HCT116 (cell line): ENCODE measurements around the gene FIZ1. TPM values are rescaled to one million over a fixed set of nuclear protein-coding genes. Genes with fewer than 3 reads are reported as not detected.

Experiments
- ATAC-seq: fragments of 200-7000 bp; cut with Tn5 transposase; 2 replicates; pipeline ENCODE4 v1.9.1; 2020; ENCODE audit warnings: mild to moderate bottlenecking, moderate library complexity
- BruUV-seq: library from RNA; stranded (reverse); fragments of 400-500 nt; replicated peaks from 2 replicates; lab custom pipeline; 2021; lab: Mats Ljungman, UMichigan
- CTCF ChIA-PET: fragments of 300-600 bp; sonication (Branson Sonifier 250); formaldehyde crosslinking; loops from one replicate; lab custom pipeline; 2021; ENCODE audit warnings: antibody characterized with exemption; lab: Charles Lee
- POLR2A ChIA-PET: fragments of 300-600, 350-600 bp; sonication (Branson Sonifier 250); formaldehyde crosslinking; loops from one replicate; lab custom pipeline; 2021; ENCODE audit warnings: antibody characterized with exemption; lab: Charles Lee
- RAD21 ChIA-PET, 2 experiments: fragments of 300-600 bp; sonication (Branson Sonifier 250); formaldehyde crosslinking; loops; one replicate each; lab custom pipeline; 2023; ENCODE audit warnings: low total read pairs in 2 of 2; ENCODE audit not compliant: uncharacterized antibody in 2 of 2, unreplicated experiment in 2 of 2, low non-redundant PET in 1 of 2; lab: Charles Lee
- DNase-seq: peaks from one replicate; pipeline ENCODE4 v3.0.0-alpha.2; 2010; ENCODE audit warnings: low read depth, low spot score
- H2AFZ ChIP-seq: fragments of 200-600 bp; shearing (Covaris generic), sonication (generic); 2 replicates; pipeline ENCODE4 v1.6.1; 2017; ENCODE audit warnings: low read depth, mixed run types, mixed read lengths, antibody characterized with exemption, low read length; ENCODE audit not compliant: poor library complexity, severe bottlenecking
- H3K27ac ChIP-seq: 2 replicates; pipeline ENCODE4 v1.5.1; 2012; ENCODE audit warnings: low read depth, low read length
- H3K27me3 ChIP-seq: fragments of 200-600 bp; sonication (generic); 2 replicates; pipeline ENCODE4 v1.6.1; 2016; ENCODE audit warnings: mixed run types, low read length, mixed read lengths; ENCODE audit not compliant: insufficient read depth
- H3K36me3 ChIP-seq, 2 experiments: fragments of 200-500 bp in 1 of 2; fragments of 200-600 bp in 1 of 2; sonication (Bioruptor generic) in 1 of 2; sonication (generic) in 1 of 2; 2 replicates each; pipeline versions ENCODE4 v1.5.1 to v1.6.1; 2014 to 2016; ENCODE audit warnings: low read length in 2 of 2, inconsistent platforms in 1 of 2, mixed read lengths in 1 of 2, mixed run types in 1 of 2; ENCODE audit not compliant: insufficient read depth in 2 of 2, control insufficient read depth in 1 of 2
- H3K4me1 ChIP-seq, 2 experiments: fragments of 200-600 bp in 1 of 2; sonication (generic) in 1 of 2; 2 replicates each; pipeline versions ENCODE4 v1.5.1 to v1.6.1; 2012 to 2017; ENCODE audit warnings: low read length in 2 of 2, inconsistent platforms in 1 of 2, mild to moderate bottlenecking in 1 of 2, mixed read lengths in 1 of 2, mixed run types in 1 of 2, moderate library complexity in 1 of 2; ENCODE audit not compliant: insufficient read depth in 2 of 2, control insufficient read depth in 1 of 2
- H3K4me2 ChIP-seq: fragments of 200-600 bp; sonication (generic); 2 replicates; pipeline ENCODE4 v1.6.1; 2017; ENCODE audit warnings: mixed run types, low read length, mixed read lengths
- H3K4me3 ChIP-seq, 2 experiments: fragments of 200-600 bp in 1 of 2; sonication (generic) in 1 of 2; replicated peaks in 1 of 2; 2 replicates each; pipeline ENCODE4 v1.5.1; 2011 to 2016; ENCODE audit warnings: low read length in 2 of 2, control low read depth in 1 of 2, low read depth in 1 of 2, mild to moderate bottlenecking in 1 of 2, mixed read lengths in 1 of 2, mixed run types in 1 of 2
- H3K79me2 ChIP-seq: fragments of 200-600 bp; sonication (generic); 2 replicates; pipeline ENCODE4 v1.6.1; 2017; ENCODE audit warnings: mild to moderate bottlenecking, mixed run types, low read length, moderate library complexity, mixed read lengths; ENCODE audit not compliant: insufficient read depth
- H3K9ac ChIP-seq: fragments of 200-600 bp; sonication (generic); 2 replicates; pipeline ENCODE4 v1.6.1; 2016; ENCODE audit warnings: low read length, mixed read lengths
- H3K9me2 ChIP-seq: fragments of 200-600 bp; sonication (generic), shearing (Covaris generic); 2 replicates; pipeline ENCODE4 v1.6.1; 2017; ENCODE audit warnings: mixed run types, mild to moderate bottlenecking, moderate library complexity; ENCODE audit not compliant: insufficient read depth
- H3K9me3 ChIP-seq, 2 experiments: fragments of 200-500 bp in 1 of 2; fragments of 200-600 bp in 1 of 2; sonication (Bioruptor generic) in 1 of 2; sonication (generic) in 1 of 2; 2 replicates each; pipeline ENCODE4 v1.6.1; 2014 to 2017; ENCODE audit warnings: low read length in 2 of 2, mixed read lengths in 2 of 2, inconsistent platforms in 1 of 2, low read depth in 1 of 2, mild to moderate bottlenecking in 1 of 2, mixed run types in 1 of 2, moderate library complexity in 1 of 2; ENCODE audit not compliant: control insufficient read depth in 1 of 2, insufficient read depth in 1 of 2
- H4K20me1 ChIP-seq: fragments of 200-600 bp; sonication (generic), shearing (Covaris generic); 2 replicates; pipeline ENCODE4 v1.6.1; 2017; ENCODE audit warnings: mixed run types, mild to moderate bottlenecking, moderate library complexity; ENCODE audit not compliant: insufficient read depth
- MAX ChIP-seq: IDR thresholded peaks from 2 replicates; pipeline ENCODE4 v1.6.1; 2012
- POLR2AphosphoS5 ChIP-seq: IDR thresholded peaks from 2 replicates; pipeline ENCODE4 v1.6.1; 2011; ENCODE audit warnings: mild to moderate bottlenecking, low read depth, low read length, moderate library complexity
- SIN3A ChIP-seq: IDR thresholded peaks from 2 replicates; pipeline ENCODE4 v1.6.1; 2012; ENCODE audit warnings: low read depth
- SRF ChIP-seq: IDR thresholded peaks from 2 replicates; pipeline ENCODE4 v1.6.1; 2012; ENCODE audit warnings: low read depth
- TCF7L2 ChIP-seq: IDR thresholded peaks from 2 replicates; pipeline ENCODE4 v1.7.0; 2011; ENCODE audit warnings: borderline replicate concordance, inconsistent platforms; ENCODE audit not compliant: insufficient read depth, insufficient read length; ENCODE audit errors: extremely low read depth
- ZFX ChIP-seq: fragments of 450-650 bp; IDR thresholded peaks from 2 replicates; pipeline ENCODE4 v1.6.1; 2017
- ZNF274 ChIP-seq: fragments of 200-500 bp; sonication (Bioruptor generic); IDR thresholded peaks from 2 replicates; pipeline ENCODE4 v1.6.1; 2014; ENCODE audit warnings: mild to moderate bottlenecking, low read depth, low read length, inconsistent platforms
- intact Hi-C: fragments of 100-400 bp; cut with micrococcal nuclease; formaldehyde crosslinking; loops from 2 replicates; pipeline ENCODE4 v1.10.0; 2022
- total RNA-seq: library from RNA; stranded (reverse); gene quantifications from one replicate; pipeline ENCODE4 v1.2.1, GENCODE V29; 2021; ENCODE audit not compliant: unreplicated experiment

FIZ1 gene
- total RNA-seq, 1 experiment from 2014 or later = 15.3 TPM

- Histone ChIP-seq H3K27me3 (no peaks in the 10 kb centered on the region), H3K9me2 (no peaks in the 10 kb centered on the region), H3K4me1 (peaks cover 16 to 52% of the 10 kb centered on the region in 2 experiments; a peak in 3 of 4 replicates), H3K4me2 (peak overlapping the region; percentile 75), H3K36me3 (peaks cover 10 to 12% of the 10 kb centered on the region in 2 experiments; a peak in 3 of 4 replicates), H3K4me3 (peak overlapping the region; percentile 94 to 97), H3K27ac (peak overlapping the region; percentile 96), H4K20me1 (no peaks in the 10 kb centered on the region), H3K9me3 (no peaks in the 10 kb centered on the region)
- POLR2A ChIA-PET = interaction anchor here (0.6 to 1.9 kb wide), 6 partner anchors 8 to 495 kb away, joined by 3 to 15 read pairs (median 4); partner anchors contain the start of genes FIZ1, U2AF2 and ZNF784
- DNase-seq = no peak
- TF ChIP-seq TCF7L2 (peak; percentile 45), ZFX (peak; percentile 82), ZNF274 (no peak), MAX (peak; percentile 75), SRF (no peak), POLR2AphosphoS5 (peak; percentile 53), SIN3A (0 out of 2 replicates have a peak, but pooled peaks have one; percentile 56)
- TF ChIP-seq, all 23 proteins: peak for 5
- ATAC-seq = peak; percentile 23
- Histone ChIP-seq H3K79me2 (peaks cover 65% of the 10 kb centered on the region), H3K9ac (peak overlapping the region; percentile 99), H2AFZ (no peak overlapping the region)
- CTCF ChIA-PET = interaction anchor here (0.8 to 2.8 kb wide), 2 partner anchors 11 to 12 kb away, joined by 4 to 12 read pairs; partner anchors contain the start of gene U2AF2
- RAD21 ChIA-PET = interaction anchor here (0.6 kb wide), 2 partner anchors 8 to 224 kb away, joined by 4 to 10 read pairs; no protein-coding TSS in a partner anchor
- BruUV-seq = no TSS peak
- intact Hi-C loops = no loop called here
These were observed 43.1 kb upstream of the FIZ1 start for GRCh38 chr19:55642153-55643002.
